ENCODE results near the gene GATD1. TPM values are rescaled to one million over a fixed set of nuclear protein-coding genes. Genes with fewer than 3 reads are reported as not detected.

The GATD1 gene
- total and polyA plus RNA-seq, 9 of the 15 experiments (the other 6 are each of a cell fraction or from before 2014, with no cell fraction given), result 2.8 to 144 (median 36.9) TPM

DNA sequence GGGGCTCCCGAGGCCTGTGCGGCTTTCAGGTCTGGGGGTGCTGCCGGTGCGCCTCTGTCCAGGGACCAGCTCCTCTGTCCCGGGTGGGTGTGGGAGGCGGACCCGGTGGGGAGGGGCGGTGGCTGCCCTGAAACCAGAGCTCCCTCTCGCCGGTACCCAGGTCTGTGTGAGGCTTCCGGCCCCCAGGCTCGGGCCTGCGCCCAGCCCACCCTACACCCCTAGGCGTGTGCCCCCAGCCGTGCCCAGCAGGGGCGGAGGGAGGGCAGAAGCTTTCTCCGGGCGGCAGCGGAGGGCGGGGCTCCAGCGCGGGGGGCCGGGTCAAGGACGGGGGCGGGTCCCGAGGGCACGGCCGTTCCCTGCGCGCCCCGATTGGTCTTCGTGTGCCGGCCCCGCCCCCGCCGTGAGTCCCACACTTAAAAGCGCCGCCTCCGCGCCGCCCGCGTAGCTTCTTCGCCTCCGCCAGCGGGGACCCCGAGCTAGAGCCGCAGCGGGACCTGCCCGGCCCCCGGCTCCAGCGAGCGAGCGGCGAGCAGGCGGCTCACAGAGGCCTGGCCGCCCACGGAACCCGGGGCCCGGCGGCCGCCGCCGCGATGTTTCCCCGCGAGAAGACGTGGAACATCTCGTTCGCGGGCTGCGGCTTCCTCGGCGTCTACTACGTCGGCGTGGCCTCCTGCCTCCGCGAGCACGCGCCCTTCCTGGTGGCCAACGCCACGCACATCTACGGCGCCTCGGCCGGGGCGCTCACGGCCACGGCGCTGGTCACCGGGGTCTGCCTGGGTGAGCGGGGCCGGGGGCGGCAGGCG is 42.0 kb upstream of the GATD1 start (continued):
- TF ChIP-seq, protein P1, sequence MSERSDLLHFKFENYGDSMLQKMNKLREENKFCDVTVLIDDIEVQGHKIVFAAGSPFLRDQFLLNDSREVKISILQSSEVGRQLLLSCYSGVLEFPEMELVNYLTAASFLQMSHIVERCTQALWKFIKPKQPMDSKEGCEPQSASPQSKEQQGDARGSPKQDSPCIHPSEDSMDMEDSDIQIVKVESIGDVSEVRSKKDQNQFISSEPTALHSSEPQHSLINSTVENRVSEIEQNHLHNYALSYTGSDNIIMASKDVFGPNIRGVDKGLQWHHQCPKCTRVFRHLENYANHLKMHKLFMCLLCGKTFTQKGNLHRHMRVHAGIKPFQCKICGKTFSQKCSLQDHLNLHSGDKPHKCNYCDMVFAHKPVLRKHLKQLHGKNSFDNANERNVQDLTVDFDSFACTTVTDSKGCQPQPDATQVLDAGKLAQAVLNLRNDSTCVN (CRISPR knock-in tag; IDR thresholded peaks at IDR 0.05), result no peak
- TF ChIP-seq ILF3 (IDR thresholded peaks at IDR 0.05; ENCODE audit: borderline replicate concordance) (peak; percentile 51; the same call in 1 of the 2 replicates), SAP30 (IDR thresholded peaks at IDR 0.05; ENCODE audit: borderline replicate concordance, insufficient read depth, low read depth, low read length, poor library complexity, severe bottlenecking) (peak; percentile 88), SMAD1 (IDR thresholded peaks at IDR 0.05; ENCODE audit: low read depth, low read length, partially characterized antibody) (peak; percentile 71), POLR2G (IDR thresholded peaks at IDR 0.05; ENCODE audit: low read depth, low read length) (peak; percentile 96), CCNT2 (IDR thresholded peaks at IDR 0.05; ENCODE audit: borderline replicate concordance, extremely low read depth, insufficient read length, low read depth, low read length) (peak; percentile 76), KLF1 (tag; IDR thresholded peaks at IDR 0.05) (0 out of 2 replicates have a peak, but pooled peaks have one; percentile 40), MTA3 (IDR thresholded peaks at IDR 0.05; ENCODE audit: borderline replicate concordance) (peak; percentile 98), POLR2A (conservative IDR thresholded peaks at IDR 0.05) (peak; percentile 84)
- TF ChIP-seq, protein P2, sequence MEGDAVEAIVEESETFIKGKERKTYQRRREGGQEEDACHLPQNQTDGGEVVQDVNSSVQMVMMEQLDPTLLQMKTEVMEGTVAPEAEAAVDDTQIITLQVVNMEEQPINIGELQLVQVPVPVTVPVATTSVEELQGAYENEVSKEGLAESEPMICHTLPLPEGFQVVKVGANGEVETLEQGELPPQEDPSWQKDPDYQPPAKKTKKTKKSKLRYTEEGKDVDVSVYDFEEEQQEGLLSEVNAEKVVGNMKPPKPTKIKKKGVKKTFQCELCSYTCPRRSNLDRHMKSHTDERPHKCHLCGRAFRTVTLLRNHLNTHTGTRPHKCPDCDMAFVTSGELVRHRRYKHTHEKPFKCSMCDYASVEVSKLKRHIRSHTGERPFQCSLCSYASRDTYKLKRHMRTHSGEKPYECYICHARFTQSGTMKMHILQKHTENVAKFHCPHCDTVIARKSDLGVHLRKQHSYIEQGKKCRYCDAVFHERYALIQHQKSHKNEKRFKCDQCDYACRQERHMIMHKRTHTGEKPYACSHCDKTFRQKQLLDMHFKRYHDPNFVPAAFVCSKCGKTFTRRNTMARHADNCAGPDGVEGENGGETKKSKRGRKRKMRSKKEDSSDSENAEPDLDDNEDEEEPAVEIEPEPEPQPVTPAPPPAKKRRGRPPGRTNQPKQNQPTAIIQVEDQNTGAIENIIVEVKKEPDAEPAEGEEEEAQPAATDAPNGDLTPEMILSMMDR (IDR thresholded peaks at IDR 0.05 in 2 of 3, conservative IDR thresholded peaks at IDR 0.05 in 1 of 3; ENCODE audit: insufficient read depth in 2 of 3, low read depth in 1 of 3, low read length in 3 of 3), result no peak
- TF ChIP-seq, protein P3, sequence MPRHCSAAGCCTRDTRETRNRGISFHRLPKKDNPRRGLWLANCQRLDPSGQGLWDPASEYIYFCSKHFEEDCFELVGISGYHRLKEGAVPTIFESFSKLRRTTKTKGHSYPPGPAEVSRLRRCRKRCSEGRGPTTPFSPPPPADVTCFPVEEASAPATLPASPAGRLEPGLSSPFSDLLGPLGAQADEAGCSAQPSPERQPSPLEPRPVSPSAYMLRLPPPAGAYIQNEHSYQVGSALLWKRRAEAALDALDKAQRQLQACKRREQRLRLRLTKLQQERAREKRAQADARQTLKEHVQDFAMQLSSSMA (CRISPR knock-in tag; IDR thresholded peaks at IDR 0.05), result no peak
- TF ChIP-seq, protein P4, sequence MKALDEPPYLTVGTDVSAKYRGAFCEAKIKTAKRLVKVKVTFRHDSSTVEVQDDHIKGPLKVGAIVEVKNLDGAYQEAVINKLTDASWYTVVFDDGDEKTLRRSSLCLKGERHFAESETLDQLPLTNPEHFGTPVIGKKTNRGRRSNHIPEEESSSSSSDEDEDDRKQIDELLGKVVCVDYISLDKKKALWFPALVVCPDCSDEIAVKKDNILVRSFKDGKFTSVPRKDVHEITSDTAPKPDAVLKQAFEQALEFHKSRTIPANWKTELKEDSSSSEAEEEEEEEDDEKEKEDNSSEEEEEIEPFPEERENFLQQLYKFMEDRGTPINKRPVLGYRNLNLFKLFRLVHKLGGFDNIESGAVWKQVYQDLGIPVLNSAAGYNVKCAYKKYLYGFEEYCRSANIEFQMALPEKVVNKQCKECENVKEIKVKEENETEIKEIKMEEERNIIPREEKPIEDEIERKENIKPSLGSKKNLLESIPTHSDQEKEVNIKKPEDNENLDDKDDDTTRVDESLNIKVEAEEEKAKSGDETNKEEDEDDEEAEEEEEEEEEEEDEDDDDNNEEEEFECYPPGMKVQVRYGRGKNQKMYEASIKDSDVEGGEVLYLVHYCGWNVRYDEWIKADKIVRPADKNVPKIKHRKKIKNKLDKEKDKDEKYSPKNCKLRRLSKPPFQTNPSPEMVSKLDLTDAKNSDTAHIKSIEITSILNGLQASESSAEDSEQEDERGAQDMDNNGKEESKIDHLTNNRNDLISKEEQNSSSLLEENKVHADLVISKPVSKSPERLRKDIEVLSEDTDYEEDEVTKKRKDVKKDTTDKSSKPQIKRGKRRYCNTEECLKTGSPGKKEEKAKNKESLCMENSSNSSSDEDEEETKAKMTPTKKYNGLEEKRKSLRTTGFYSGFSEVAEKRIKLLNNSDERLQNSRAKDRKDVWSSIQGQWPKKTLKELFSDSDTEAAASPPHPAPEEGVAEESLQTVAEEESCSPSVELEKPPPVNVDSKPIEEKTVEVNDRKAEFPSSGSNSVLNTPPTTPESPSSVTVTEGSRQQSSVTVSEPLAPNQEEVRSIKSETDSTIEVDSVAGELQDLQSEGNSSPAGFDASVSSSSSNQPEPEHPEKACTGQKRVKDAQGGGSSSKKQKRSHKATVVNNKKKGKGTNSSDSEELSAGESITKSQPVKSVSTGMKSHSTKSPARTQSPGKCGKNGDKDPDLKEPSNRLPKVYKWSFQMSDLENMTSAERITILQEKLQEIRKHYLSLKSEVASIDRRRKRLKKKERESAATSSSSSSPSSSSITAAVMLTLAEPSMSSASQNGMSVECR (CRISPR knock-in tag; IDR thresholded peaks at IDR 0.05), result peak; percentile 54; the same call in 1 of the 2 replicates
- TF ChIP-seq, protein P5, sequence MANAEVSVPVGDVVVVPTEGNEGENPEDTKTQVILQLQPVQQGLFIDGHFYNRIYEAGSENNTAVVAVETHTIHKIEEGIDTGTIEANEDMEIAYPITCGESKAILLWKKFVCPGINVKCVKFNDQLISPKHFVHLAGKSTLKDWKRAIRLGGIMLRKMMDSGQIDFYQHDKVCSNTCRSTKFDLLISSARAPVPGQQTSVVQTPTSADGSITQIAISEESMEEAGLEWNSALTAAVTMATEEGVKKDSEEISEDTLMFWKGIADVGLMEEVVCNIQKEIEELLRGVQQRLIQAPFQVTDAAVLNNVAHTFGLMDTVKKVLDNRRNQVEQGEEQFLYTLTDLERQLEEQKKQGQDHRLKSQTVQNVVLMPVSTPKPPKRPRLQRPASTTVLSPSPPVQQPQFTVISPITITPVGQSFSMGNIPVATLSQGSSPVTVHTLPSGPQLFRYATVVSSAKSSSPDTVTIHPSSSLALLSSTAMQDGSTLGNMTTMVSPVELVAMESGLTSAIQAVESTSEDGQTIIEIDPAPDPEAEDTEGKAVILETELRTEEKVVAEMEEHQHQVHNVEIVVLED (CRISPR knock-in tag; IDR thresholded peaks at IDR 0.05), result peak; percentile 70

Measured in K562 (cell line).